CD4-positive, alpha-beta T cell treated with Interleukin-15 for 4 hours (primary cell): Measurements from ENCODE around the gene RTN4RL2.
"Not testable (repeated sequence)": the region's sequence is repeated elsewhere in the genome, so short reads cannot be mapped to it uniquely, and the experiment has no call there.

Source experiments
- DNase-seq: peaks from one replicate; pipeline ENCODE4 v3.0.0-alpha.2; 2020; ENCODE audit warnings: low spot score

The RTN4RL2 gene

GRCh38 chr11:57434640-57435546 lies 25.4 kb upstream of the RTN4RL2 start:
- no peak for DNase-seq

DNA sequence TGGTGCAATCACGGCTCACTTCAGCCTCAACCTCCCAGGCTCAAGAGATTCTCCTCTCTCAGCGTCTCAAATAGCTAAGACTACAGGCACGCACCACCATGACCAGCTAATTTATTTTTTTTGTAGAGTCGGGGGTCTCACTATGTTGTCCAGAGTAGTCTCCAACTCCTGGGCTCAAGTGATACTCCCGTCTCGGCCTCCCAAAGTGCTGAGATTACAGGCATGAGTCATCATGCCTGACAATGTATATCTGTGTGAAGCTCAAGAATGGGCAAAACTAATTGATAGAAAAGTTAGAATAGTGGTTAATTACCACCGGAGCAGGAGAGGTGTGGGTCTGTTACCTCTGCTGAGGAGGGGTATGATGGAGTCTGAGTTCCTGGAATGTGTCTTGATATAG lies 24.3 kb upstream of the RTN4RL2 start:
- no peak for DNase-seq

GRCh38 chr11:57438345-57439285 lies 21.7 kb upstream of the RTN4RL2 start:
- DNase-seq = no peak

- DNase-seq = no peak
Observed at GRCh38 chr11:57439786-57440185, 20.5 kb upstream of the RTN4RL2 start.

GRCh38 chr11:57440744-57441414 lies 19.4 kb upstream of the RTN4RL2 start:
- DNase-seq = no peak

DNA sequence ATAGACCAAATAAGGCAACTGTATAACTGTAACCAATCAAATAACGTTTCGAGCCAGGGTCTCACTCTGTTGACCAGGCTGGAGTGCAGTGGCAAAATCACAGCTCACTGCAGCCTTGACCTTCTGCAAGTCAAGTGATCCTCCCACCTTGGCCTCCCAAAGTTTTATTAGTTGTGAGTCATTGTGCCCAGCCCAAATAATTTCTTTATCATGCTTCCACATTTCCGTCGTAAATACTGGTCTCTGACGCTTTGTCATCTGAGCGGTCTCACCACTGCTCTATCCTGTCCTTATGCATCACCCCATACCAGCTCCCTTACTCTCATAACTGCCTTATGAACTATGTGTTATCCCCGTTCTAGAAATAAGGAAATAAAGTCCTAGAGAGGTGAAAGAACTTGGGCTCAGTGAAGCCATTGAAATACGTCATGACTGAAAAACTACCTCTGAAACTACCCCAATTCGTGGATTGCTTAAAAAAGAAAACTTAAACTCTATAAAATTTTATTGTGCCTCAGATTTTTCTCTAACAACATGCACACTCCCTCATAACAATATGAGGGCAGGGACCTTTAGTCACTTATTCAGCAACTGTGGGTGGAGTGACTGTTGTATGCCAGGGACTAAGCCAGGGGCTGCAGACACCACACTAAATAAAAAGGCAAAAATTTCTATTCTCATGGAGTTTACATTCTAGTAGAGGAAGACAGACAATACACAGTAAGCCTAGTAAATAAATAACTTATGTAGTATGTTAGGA lies 15.8 kb upstream of the RTN4RL2 start:
- no peak for DNase-seq

DNA sequence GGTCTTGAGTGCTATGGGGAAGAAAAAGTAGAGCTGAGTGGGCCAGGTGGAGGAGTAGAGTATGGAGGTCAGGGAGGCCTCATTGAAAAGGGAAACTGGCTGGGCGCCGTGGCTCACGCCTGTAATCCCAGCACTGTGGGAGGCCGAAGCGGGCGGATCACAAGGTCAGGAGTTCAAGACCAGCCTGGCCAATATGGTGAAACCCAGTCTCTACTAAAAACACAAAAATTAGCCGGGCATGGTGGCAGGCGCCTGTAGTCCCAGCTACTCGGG lies 15.3 kb upstream of the RTN4RL2 start:
- not testable (repeated sequence) for DNase-seq

- DNase-seq = no peak
Observed at GRCh38 chr11:57446055-57446454, 14.3 kb upstream of the RTN4RL2 start.

- no peak for DNase-seq
Observed at GRCh38 chr11:57453543-57454177, 6.7 kb upstream of the RTN4RL2 start.

GRCh38 chr11:57456960-57457642 lies 3.2 kb upstream of the RTN4RL2 start:
- peak; percentile 73 for DNase-seq

DNA sequence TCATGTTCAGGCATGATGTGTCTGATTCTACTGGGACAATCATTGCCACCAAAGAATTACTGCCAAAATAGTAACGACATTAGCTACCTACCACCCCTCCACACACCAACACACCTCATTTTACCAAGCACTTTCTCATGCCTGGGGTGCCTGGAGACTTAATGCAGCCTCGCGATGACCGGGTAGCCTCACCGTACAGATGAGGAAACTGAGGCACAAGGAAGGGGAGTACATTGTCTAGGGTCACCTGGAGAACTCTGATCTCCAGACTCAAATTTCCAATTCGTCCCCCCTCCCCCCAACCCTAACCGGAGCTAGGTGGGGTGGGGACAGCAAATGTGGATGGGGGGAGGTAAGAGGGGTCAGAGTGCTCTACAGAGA lies 2.7 kb upstream of the RTN4RL2 start:
- no peak for DNase-seq

DNA sequence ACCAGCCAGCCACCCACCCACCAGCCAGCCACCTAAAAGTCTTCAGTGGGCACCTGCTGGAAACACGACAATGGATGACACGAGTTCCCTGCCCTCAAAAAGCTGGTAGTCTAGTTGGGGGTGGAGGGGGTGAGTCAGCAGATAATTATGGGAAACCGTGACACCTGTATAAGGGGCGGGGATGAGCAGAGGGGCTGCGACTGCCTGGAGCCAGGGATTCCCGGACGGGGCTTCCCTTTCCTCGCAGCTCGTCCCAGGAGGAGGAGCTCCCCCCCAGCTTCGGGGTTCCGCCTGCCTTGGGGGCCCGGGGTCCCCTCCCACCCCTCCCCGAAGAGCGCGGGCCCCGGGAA lies 2.3 kb upstream of the RTN4RL2 start:
- DNase-seq = no peak

DNA sequence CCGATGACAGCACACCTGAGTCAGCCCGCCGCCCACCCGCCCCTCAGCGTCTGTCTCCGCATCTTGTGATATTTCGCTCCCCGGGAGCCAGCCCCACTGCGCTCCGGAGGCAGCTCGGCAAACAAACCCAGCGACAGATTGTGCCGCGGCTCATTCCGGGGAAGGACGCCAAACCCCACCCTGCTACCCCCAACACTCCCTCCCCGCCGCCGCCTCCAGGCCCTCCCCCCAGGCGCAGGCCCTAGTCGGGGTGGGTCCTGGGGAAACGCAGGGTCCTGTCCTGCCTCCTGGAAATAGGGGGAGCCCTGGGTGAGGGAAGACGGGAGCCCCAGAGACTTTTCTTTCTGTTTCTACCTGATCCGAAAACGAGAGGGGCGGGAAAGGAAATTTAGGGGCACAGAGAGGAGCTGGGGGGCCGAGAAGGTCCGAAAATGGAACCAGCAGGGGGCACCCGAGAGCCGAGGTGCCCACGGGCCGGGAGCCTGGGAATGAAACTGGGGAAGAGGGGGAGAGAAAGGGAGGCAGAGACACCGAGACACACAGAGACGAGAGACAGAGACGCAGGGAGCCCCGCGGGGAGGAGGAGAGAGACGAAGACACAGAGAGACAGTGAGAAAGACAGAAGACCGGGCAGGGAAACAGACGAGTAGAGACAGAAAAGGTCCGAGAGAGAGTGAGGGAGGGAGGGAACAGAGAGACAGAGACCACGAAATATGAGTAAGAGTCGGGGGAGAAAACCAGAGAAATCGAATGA lies 1.7 kb upstream of the RTN4RL2 start:
- peak; percentile 33 for DNase-seq

DNA sequence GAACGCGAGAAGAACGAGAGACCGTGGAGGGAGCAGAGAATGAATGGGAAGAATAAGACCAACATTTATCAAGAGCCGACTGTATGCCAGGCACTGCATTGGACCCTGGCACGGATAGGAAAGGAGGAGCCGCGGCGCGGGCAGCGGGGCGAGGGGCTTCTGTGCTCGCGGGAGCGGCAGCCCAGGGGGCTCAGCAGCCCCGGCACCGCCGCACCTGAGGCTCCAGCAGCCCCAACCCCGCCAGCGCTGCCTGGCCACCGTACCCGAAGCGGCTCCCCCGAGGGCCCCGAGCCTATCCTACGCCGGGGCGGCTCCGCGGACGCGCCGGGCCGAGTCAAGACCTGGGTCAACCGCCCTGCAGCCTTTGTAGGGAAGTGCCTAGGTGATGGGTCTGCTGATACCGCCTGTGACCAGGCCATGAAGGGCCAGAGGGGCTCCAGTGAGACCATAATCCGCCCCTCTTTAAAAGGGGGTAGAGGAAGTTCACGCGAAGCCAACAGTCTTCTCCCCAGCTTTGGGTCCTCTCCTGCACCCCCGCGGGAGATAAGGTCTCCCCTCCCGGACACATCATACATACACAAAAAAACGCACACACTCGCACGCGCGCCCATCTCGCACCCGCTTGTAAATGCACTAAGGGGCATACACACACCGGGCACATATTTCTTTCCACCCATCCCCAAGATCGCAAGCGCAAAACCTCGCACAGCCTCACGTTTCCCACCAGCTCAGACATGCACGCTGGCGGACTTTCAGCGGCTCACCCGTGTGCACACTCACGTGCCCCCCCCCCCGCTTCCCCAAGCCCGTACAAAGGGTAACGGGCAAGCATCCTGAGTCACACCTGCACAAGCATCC lies 935 bp upstream of the RTN4RL2 start:
- no peak for DNase-seq

DNA sequence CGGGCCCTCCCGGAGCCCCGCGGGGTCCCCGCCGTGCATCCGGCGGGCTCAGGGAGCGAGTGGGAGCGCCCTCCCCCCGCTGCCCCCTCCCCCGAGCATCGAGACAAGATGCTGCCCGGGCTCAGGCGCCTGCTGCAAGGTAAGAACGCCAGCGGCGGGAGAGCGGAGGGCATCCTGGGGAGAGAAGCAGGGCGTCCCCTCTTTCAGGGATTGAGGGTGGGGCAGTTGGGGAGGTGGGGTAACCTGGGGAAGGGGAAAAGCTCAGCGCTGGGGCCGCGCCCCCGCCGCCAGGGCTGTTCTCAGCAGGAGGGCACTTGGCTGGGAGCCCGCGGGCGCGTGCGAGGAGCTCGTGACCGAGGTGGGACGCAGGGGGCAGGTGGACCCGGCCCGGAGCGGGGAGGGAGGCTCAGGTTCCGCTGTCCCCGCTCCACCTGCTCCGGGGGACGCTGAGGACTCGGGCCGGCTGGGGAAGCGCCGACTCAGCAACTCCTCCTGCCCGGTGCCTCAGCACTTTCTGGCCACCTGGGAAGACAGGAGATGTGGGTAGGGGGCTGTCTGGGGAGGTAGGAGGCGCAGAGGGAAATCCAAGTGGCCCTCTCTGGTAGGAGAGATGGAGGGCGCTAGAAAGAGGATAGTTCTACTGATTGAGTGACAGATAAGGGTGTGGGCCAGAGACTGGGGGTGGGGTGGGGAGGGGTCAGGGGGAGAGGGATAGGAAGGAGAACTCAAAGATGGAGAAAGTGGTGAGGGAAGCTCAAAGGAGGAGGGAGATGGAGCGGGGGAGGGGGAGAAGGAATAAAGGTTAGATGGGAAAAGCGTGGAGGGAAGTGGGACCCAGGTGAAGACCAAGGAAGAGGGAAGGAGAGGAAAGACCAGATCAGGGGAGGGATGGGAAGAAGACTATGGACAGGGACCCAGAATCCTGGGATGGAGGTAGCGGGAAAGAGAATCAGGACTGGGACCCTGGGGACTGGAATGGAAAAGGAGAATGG lies 726 bp downstream of the RTN4RL2 start:
- no peak for DNase-seq

DNA sequence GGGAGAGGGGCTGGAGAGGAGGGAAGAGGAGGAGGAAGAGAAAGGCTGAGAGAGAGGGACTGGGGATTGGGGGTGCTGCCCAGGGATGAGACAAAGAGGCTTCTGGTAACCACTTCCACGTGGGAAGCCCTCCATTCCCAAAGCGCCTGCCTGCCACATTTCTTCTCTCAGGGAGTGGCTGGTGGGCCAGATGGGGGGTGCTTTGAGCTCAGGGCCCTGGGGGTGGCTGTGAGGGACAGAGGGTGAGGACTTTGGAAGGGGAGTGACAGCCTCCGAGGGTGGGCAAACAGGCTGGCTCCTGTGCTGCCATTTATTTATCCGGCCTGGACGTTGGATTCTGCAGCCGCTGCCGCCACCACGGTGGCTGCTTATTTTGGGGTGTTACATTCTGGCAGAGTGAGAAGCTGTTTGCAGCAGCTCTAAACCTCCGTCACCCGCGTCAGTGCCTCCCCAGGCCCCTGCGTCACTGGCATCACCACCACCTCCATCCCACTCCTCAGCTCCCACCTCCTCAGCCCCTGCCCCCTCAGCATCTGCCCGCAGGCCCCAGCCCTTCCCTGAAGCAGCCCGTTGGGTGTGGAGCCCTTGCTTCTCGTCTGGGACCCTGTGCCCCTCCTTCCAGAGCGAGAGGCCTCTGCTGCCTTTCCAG lies 1.6 kb downstream of the RTN4RL2 start:
- DNase-seq = no peak

DNA sequence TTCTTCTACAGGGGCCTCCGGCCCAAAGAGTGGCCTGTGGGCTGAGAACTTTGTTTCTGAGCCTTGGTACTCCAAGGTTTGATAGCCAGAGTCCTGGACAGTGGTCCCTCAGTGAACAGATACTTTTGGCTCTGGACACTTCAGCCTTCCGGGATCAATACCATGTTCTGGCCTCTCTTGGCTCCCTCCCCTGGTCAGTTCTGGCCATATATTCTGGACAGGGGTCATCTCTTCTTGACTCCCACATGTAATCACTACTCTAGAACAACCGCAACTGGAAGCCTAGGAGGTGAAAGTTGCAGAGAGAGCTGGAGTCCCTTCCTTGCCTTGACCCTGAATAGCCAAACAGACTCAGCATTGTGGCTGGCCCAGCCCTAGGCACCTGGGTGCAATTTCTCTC lies 2.3 kb downstream of the RTN4RL2 start:
- DNase-seq = no peak
